ENCODE results near the gene RNASEH2A.

GRCh38 chr19:12801466-12802266 is 4.7 kb upstream of the RNASEH2A start, which contains the start of the genes PRDX2 and THSD8:
- no peak for TF ChIP-seq CTCF (conservative IDR thresholded peaks at IDR 0.05 in 1 of 2, IDR thresholded peaks at IDR 0.05 in 1 of 2; ENCODE audit: extremely low read depth in 1 of 2, insufficient read depth in 1 of 2, low read depth in 1 of 2, low read length in 2 of 2)
- TF ChIP-seq EZH2 (IDR thresholded peaks at IDR 0.05; ENCODE audit: borderline replicate concordance, low read length) = no peak
